ENCODE data around the gene KCTD4. TPM values are rescaled to one million over a fixed set of nuclear protein-coding genes. Genes with fewer than 3 reads are reported as not detected.

Gene KCTD4
- total and polyA plus RNA-seq, 4 donors, result 2.1 to 7.4 (median 5.9) TPM

GRCh38 chr13:45166858-45167257 lies 34.0 kb downstream of the KCTD4 start:
- no peaks in the 10 kb centered on the region for H3K9me3 ChIP-seq (ENCODE audit: control insufficient read depth, insufficient read depth, low read length)
- H3K27me3 ChIP-seq (ENCODE audit: control insufficient read depth, insufficient read depth, low read length), result no peaks in the 10 kb centered on the region
- H3K27ac ChIP-seq (ENCODE audit: low read depth, low read length), result no peak overlapping the region
- H3K4me1 ChIP-seq (ENCODE audit: control insufficient read depth, insufficient read depth, low read length), result peaks cover 3% of the 10 kb centered on the region
- peaks cover 5% of the 10 kb centered on the region for H3K36me3 ChIP-seq (ENCODE audit: control insufficient read depth, insufficient read depth, low read length)
- no peak for DNase-seq (ENCODE audit: low read depth in 4 of 6, low spot score in 6 of 6)
- no CpG with 5 or more reads among the region's 3 CpGs for WGBS (ENCODE audit: insufficient coverage)
- H3K4me3 ChIP-seq (ENCODE audit: low read depth, low read length), result no peak overlapping the region

- Histone ChIP-seq H3K27me3 (ENCODE audit: control insufficient read depth, insufficient read depth, low read length) (no peaks in the 10 kb centered on the region), H3K36me3 (ENCODE audit: control insufficient read depth, insufficient read depth, low read length) (peaks cover 2% of the 10 kb centered on the region), H3K4me3 (ENCODE audit: low read depth, low read length) (no peak overlapping the region), H3K27ac (ENCODE audit: low read depth, low read length) (no peak overlapping the region), H3K9me3 (ENCODE audit: control insufficient read depth, insufficient read depth, low read length) (no peaks in the 10 kb centered on the region), H3K4me1 (ENCODE audit: control insufficient read depth, insufficient read depth, low read length) (no peaks in the 10 kb centered on the region)
- no CpG with 5 or more reads among the region's 1 CpG for WGBS (ENCODE audit: insufficient coverage)
- DNase-seq (ENCODE audit: low read depth in 4 of 6, low spot score in 6 of 6), result no peak
Observed at GRCh38 chr13:45162821-45163220, 38.0 kb downstream of the KCTD4 start.

- Histone ChIP-seq H3K36me3 (ENCODE audit: control insufficient read depth, insufficient read depth, low read length) (peaks cover 2% of the 10 kb centered on the region), H3K27me3 (ENCODE audit: control insufficient read depth, insufficient read depth, low read length) (no peaks in the 10 kb centered on the region), H3K27ac (ENCODE audit: low read depth, low read length) (peak overlapping the region; percentile 33), H3K4me3 (ENCODE audit: low read depth, low read length) (no peak overlapping the region), H3K4me1 (ENCODE audit: control insufficient read depth, insufficient read depth, low read length) (no peaks in the 10 kb centered on the region), H3K9me3 (ENCODE audit: control insufficient read depth, insufficient read depth, low read length) (no peaks in the 10 kb centered on the region)
- peak in 2 of 6 donors; percentile 21 to 43 for DNase-seq (ENCODE audit: low read depth in 4 of 6, low spot score in 6 of 6)
- WGBS (ENCODE audit: insufficient coverage), result no CpG with 5 or more reads among the region's 1 CpG
Observed at GRCh38 chr13:45162194-45162593, 38.7 kb downstream of the KCTD4 start.

- Histone ChIP-seq H3K9me3 (ENCODE audit: control insufficient read depth, insufficient read depth, low read length) (no peaks in the 10 kb centered on the region), H3K27ac (ENCODE audit: low read depth, low read length) (no peak overlapping the region)
- WGBS (ENCODE audit: insufficient coverage), result 98% methylated on average over 4 of the region's 7 CpGs
Observed at GRCh38 chr13:45156565-45157361, 44.1 kb downstream of the KCTD4 start.

GRCh38 chr13:45149964-45150363 lies 50.9 kb downstream of the KCTD4 start:
- no peaks in the 10 kb centered on the region for H3K27me3 ChIP-seq (ENCODE audit: control insufficient read depth, insufficient read depth, low read length)
- DNase-seq (ENCODE audit: low read depth in 4 of 6, low spot score in 6 of 6), result no peak
- H3K36me3 ChIP-seq (ENCODE audit: control insufficient read depth, insufficient read depth, low read length), result no peaks in the 10 kb centered on the region
- H3K27ac ChIP-seq (ENCODE audit: low read depth, low read length), result no peak overlapping the region
- H3K9me3 ChIP-seq (ENCODE audit: control insufficient read depth, insufficient read depth, low read length), result no peaks in the 10 kb centered on the region
- H3K4me3 ChIP-seq (ENCODE audit: low read depth, low read length), result no peak overlapping the region
- WGBS (ENCODE audit: insufficient coverage), result no CpG with 5 or more reads among the region's 1 CpG
- H3K4me1 ChIP-seq (ENCODE audit: control insufficient read depth, insufficient read depth, low read length), result no peaks in the 10 kb centered on the region

More at GRCh38 chr13:45156565-45157361, 44.1 kb downstream of the KCTD4 start:
- H3K27me3 ChIP-seq (ENCODE audit: control insufficient read depth, insufficient read depth, low read length), result no peaks in the 10 kb centered on the region
- DNase-seq (ENCODE audit: low read depth in 4 of 6, low spot score in 6 of 6), result no peak
- H3K4me1 ChIP-seq (ENCODE audit: control insufficient read depth, insufficient read depth, low read length), result no peaks in the 10 kb centered on the region
- H3K36me3 ChIP-seq (ENCODE audit: control insufficient read depth, insufficient read depth, low read length), result peaks cover 2% of the 10 kb centered on the region
- no peak overlapping the region for H3K4me3 ChIP-seq (ENCODE audit: low read depth, low read length)

- DNase-seq (ENCODE audit: low read depth in 4 of 6, low spot score in 6 of 6), result no peak
Observed at GRCh38 chr13:45143346-45143751, 57.5 kb downstream of the KCTD4 start.

More at GRCh38 chr13:45143346-45143751, 57.5 kb downstream of the KCTD4 start:
- 69% methylated on average over 2 of the region's 7 CpGs for WGBS (ENCODE audit: insufficient coverage)
- Histone ChIP-seq H3K4me3 (ENCODE audit: low read depth, low read length) (no peak overlapping the region), H3K9me3 (ENCODE audit: control insufficient read depth, insufficient read depth, low read length) (no peaks in the 10 kb centered on the region), H3K27ac (ENCODE audit: low read depth, low read length) (peak overlapping the region; percentile 6), H3K27me3 (ENCODE audit: control insufficient read depth, insufficient read depth, low read length) (no peaks in the 10 kb centered on the region), H3K4me1 (ENCODE audit: control insufficient read depth, insufficient read depth, low read length) (peaks cover 7% of the 10 kb centered on the region), H3K36me3 (ENCODE audit: control insufficient read depth, insufficient read depth, low read length) (peaks cover 4% of the 10 kb centered on the region)

Other genes starting within 250 kb of the KCTD4 start
- gene NUFIP1, start 211.6 kb downstream of the KCTD4 start, total RNA-seq, result 1 to 10 TPM; 4.5 to 6.6 TPM
- 10 to 100 TPM in 1 of 2 donors, 1 to 10 TPM in 1; 8.7 to 10.8 TPM for gene NUFIP1, start 211.6 kb downstream of the KCTD4 start, polyA plus RNA-seq (ENCODE audit: insufficient read length in 2 of 2)
- gene GPALPP1, start 211.5 kb downstream of the KCTD4 start, total RNA-seq, result 10 to 100 TPM; 36.9 to 44.9 TPM
- gene GPALPP1, start 211.5 kb downstream of the KCTD4 start, polyA plus RNA-seq (ENCODE audit: insufficient read length in 2 of 2), result 10 to 100 TPM; 34.7 to 35.5 TPM
- 10 to 100 TPM; 24.7 to 29.0 TPM for gene GTF2F2, start 80.5 kb downstream of the KCTD4 start, total RNA-seq
- gene GTF2F2, start 80.5 kb downstream of the KCTD4 start, polyA plus RNA-seq (ENCODE audit: insufficient read length in 2 of 2), result 10 to 100 TPM; 28.5 to 34.1 TPM
- 1,000 to 10,000 TPM; 2,366 to 3,883 TPM for gene TPT1, start 140.1 kb upstream of the KCTD4 start, total RNA-seq
- 1,000 to 10,000 TPM; 2,881 to 3,017 TPM for gene TPT1, start 140.1 kb upstream of the KCTD4 start, polyA plus RNA-seq (ENCODE audit: insufficient read length in 2 of 2)
- gene SLC25A30, start 217.3 kb upstream of the KCTD4 start, total RNA-seq, result 10 to 100 TPM; 10.6 to 11.0 TPM
- 1 to 10 TPM; 9.3 TPM for gene SLC25A30, start 217.3 kb upstream of the KCTD4 start, polyA plus RNA-seq (ENCODE audit: insufficient read length in 2 of 2)

Data from spinal cord (tissue), 10 donors.